ENCODE measurements around the gene FOXL3. TPM values are rescaled to one million over a fixed set of nuclear protein-coding genes. Genes with fewer than 3 reads are reported as not detected.

Gene FOXL3
- total RNA-seq, 1 experiment from 2014 or later = not detected

DNA sequence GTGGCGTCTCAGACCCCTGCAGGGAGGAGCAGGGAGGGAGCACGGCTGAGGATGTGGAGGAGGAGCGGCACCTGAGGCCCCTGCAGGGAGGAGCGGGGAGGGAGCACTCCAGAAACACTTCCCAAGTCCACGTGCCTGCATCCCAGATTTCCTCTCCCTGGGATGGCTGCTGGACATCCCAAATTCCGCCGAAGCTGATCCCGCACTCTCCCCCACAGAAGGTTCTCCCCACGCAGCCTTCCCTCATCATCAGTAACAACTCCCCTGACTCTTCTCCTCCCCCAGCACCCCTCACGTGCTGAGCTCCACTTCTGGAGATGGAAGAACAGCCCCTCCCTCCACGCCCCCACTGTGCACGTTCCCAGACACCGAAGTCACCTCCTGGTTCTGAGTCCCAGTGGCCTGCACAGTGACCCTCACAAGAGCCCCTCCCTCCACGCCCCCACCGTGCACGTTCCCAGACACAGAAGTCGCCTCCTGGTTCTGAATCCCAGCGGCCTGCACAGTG, 17.8 kb upstream of the FOXL3 start:
- Mint-ChIP-seq H3K27ac (no peak overlapping the region), H3K36me3 (ENCODE audit: insufficient read depth in 1 of 3, low read depth in 3 of 3) (peaks cover 6 to 24% (median 20%) of the 10 kb centered on the region in 3 experiments), H3K9me3 (peaks cover 79 to 89% of the 10 kb centered on the region in 2 experiments), H3K4me1 (no peaks in the 10 kb centered on the region), H3K27me3 (ENCODE audit: low read depth) (peaks cover 57% of the 10 kb centered on the region), H3K4me3 (no peak overlapping the region)
- Histone ChIP-seq H2BK12ac (ENCODE audit: insufficient read length, low read depth, low read length) (no peak overlapping the region), H3K4me2 (ENCODE audit: insufficient read depth, insufficient read length, low read length) (no peak overlapping the region), H3K23me2 (ENCODE audit: insufficient read length, low read depth, low read length, poor library complexity, severe bottlenecking) (no peaks in the 10 kb centered on the region), H4K8ac (replicated peaks; ENCODE audit: insufficient read length, low read depth, low read length) (no peak overlapping the region), H3K14ac (ENCODE audit: insufficient read depth, low read length) (no peak overlapping the region), H4K91ac (ENCODE audit: insufficient read length, low read depth, low read length) (no peak overlapping the region), H3K56ac (ENCODE audit: insufficient read length, low read depth, low read length) (no peak overlapping the region), H2AFZ (ENCODE audit: low read length) (no peak overlapping the region), H2AK5ac (ENCODE audit: insufficient read length, low read length) (no peak overlapping the region), H2BK5ac (ENCODE audit: insufficient read length, low read length) (no peak overlapping the region), H4K20me1 (ENCODE audit: control insufficient read depth, insufficient read depth, insufficient read length) (no peaks in the 10 kb centered on the region), H3K79me1 (ENCODE audit: insufficient read depth, low read depth, low read length, poor library complexity, severe bottlenecking) (no peaks in the 10 kb centered on the region), H3T11ph (ENCODE audit: low read length) (no peak overlapping the region), H3K23ac (ENCODE audit: insufficient read length, low read depth, low read length) (no peak overlapping the region), H3K27me3 (ENCODE audit: insufficient read depth, low read length) (no peaks in the 10 kb centered on the region), H2BK15ac (ENCODE audit: low read depth, low read length) (no peak overlapping the region), H3K4ac (ENCODE audit: low read depth, low read length) (no peak overlapping the region), H3K4me1 (ENCODE audit: insufficient read depth, low read length) (no peaks in the 10 kb centered on the region), H3K79me2 (ENCODE audit: insufficient read depth, low read length) (no peaks in the 10 kb centered on the region), H3K9ac (ENCODE audit: extremely low read depth, insufficient read length, low read length) (no peak overlapping the region), H3K18ac (ENCODE audit: insufficient read length, low read depth, low read length) (no peak overlapping the region), H4K5ac (ENCODE audit: insufficient read length, low read depth, low read length) (no peak overlapping the region), H2BK120ac (ENCODE audit: low read depth, low read length, poor library complexity, severe bottlenecking) (no peak overlapping the region), H2BK20ac (ENCODE audit: low read depth, low read length, poor library complexity, severe bottlenecking) (no peak overlapping the region), H3K9me3 (ENCODE audit: control insufficient read depth, low read depth, low read length) (peaks cover 14% of the 10 kb centered on the region), H3K27ac (ENCODE audit: insufficient read length, low read depth, low read length) (no peak overlapping the region)
- TF ChIP-seq, protein P1, sequence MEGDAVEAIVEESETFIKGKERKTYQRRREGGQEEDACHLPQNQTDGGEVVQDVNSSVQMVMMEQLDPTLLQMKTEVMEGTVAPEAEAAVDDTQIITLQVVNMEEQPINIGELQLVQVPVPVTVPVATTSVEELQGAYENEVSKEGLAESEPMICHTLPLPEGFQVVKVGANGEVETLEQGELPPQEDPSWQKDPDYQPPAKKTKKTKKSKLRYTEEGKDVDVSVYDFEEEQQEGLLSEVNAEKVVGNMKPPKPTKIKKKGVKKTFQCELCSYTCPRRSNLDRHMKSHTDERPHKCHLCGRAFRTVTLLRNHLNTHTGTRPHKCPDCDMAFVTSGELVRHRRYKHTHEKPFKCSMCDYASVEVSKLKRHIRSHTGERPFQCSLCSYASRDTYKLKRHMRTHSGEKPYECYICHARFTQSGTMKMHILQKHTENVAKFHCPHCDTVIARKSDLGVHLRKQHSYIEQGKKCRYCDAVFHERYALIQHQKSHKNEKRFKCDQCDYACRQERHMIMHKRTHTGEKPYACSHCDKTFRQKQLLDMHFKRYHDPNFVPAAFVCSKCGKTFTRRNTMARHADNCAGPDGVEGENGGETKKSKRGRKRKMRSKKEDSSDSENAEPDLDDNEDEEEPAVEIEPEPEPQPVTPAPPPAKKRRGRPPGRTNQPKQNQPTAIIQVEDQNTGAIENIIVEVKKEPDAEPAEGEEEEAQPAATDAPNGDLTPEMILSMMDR (conservative IDR thresholded peaks at IDR 0.05) = no peak
- no CpG with 5 or more reads among the region's 18 CpGs for WGBS (ENCODE audit: extremely low coverage, insufficient read length, low lambda C conversion rate)
- no peak for DNase-seq
